Activated CD8-positive, alpha-beta T cell treated with anti-CD3 and anti-CD28 coated beads for 36 hours (primary cell): ENCODE measurements around the gene SHANK1. TPM values are rescaled to one million over a fixed set of nuclear protein-coding genes. Genes with fewer than 3 reads are reported as not detected.

Source experiments
- ATAC-seq: fragments of 200-7000 bp; cut with Tn5 transposase; one replicate; pipeline ENCODE4 v1.10.0; 2021; ENCODE audit warnings: mild to moderate bottlenecking, moderate library complexity
- CTCF ChIA-PET: fragments of 350-600 bp; sonication (Branson Sonifier 250); formaldehyde crosslinking; loops from one replicate; lab custom pipeline; 2021; ENCODE audit warnings: antibody characterized with exemption; lab: Charles Lee
- POLR2A ChIA-PET: fragments of 350-600 bp; sonication (Branson Sonifier 250); formaldehyde crosslinking; loops from one replicate; lab custom pipeline; 2021; ENCODE audit warnings: antibody characterized with exemption; lab: Charles Lee
- DNase-seq: peaks from one replicate; pipeline ENCODE4 v3.0.0-alpha.2; 2020
- H3K27ac Mint-ChIP-seq: one replicate; pipeline ENCODE4 v1.8.0; 2021; ENCODE audit warnings: mild to moderate bottlenecking, mixed read lengths
- H3K27me3 Mint-ChIP-seq: one replicate; pipeline ENCODE4 v1.8.0; 2021; ENCODE audit warnings: mixed read lengths
- H3K36me3 Mint-ChIP-seq: one replicate; pipeline ENCODE4 v1.8.0; 2021; ENCODE audit warnings: low read depth, mixed read lengths
- H3K4me1 Mint-ChIP-seq: one replicate; pipeline ENCODE4 v1.8.0; 2021; ENCODE audit warnings: low read depth, mixed read lengths
- H3K4me3 Mint-ChIP-seq: one replicate; pipeline ENCODE4 v1.8.0; 2021; ENCODE audit warnings: mild to moderate bottlenecking, moderate library complexity, mixed read lengths
- H3K9me3 Mint-ChIP-seq: one replicate; pipeline ENCODE4 v1.8.0; 2021; ENCODE audit warnings: mixed read lengths
- CTCF ChIP-seq: fragments of 200-600 bp; IDR thresholded peaks from one replicate; pipeline ENCODE4 v1.8.0; 2022; ENCODE audit warnings: antibody characterized with exemption, mild to moderate bottlenecking
- intact Hi-C: fragments of 100-400 bp; cut with micrococcal nuclease; formaldehyde crosslinking; loops from one replicate; pipeline ENCODE4 v1.10.0; 2022
- total RNA-seq, 2 experiments: library from RNA; stranded (reverse); gene quantifications; one replicate each; pipeline ENCODE4 v1.2.3, GENCODE V29; 2021

The SHANK1 gene
- total RNA-seq, 2 experiments from 2014 or later = 0.25 TPM; not detected in 1

DNA sequence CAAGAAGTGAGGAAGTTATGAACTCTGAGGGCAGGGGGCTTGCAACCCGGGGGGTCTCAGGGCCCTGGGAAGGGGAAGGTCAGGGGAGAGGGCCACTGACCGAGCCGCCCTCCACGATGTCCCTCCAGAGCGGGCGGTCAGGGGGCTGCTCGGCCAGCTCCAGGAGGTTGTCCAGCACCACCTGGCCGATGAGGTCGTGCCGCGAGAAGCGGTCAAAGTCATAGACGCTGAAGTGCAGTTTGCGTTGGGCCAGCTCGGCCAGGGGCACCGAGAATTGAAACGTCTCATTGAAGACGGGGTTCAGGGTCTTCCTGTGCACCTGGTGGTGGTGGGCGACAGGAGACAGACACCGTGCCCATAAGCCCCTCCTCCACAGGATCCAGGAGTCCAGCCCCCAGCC lies 90.4 kb downstream of the SHANK1 start:
- H3K4me3 Mint-ChIP-seq = no peak overlapping the region
- H3K4me1 Mint-ChIP-seq = no peaks in the 10 kb centered on the region
- TF ChIP-seq CTCF = no peak
- H3K27ac Mint-ChIP-seq = no peak overlapping the region
- DNase-seq (no peak), ATAC-seq (no peak)
- ChIA-PET CTCF (interaction anchor here (1.5 kb wide), 1 partner anchor 91 kb away, joined by 3 read pairs; no protein-coding TSS in a partner anchor), POLR2A (no interaction called here)
- peaks cover 7% of the 10 kb centered on the region for H3K27me3 Mint-ChIP-seq
- H3K9me3 Mint-ChIP-seq = peaks cover 10% of the 10 kb centered on the region
- intact Hi-C loops = no loop called here
- peaks cover 5% of the 10 kb centered on the region for H3K36me3 Mint-ChIP-seq

DNA sequence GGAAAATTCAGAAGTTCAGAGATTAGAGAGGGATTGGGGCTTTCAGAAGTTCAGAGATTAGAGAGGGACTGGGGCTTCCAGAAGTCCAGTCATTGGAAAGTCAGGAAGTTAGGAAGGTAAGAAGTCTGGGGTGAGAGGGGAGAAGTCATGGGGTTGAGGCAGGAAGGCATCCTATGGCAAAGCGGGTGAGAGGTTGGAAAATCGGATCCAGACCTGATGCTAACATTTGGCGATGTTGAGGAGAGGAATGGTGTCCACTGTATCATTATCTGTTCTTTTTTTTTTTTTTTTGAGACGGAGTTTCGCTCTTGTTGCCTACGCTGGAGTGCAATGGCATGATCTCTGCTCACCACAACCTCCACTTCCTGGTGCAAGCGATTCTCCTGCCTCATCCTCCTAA lies 91.1 kb downstream of the SHANK1 start:
- no peaks in the 10 kb centered on the region for H3K4me1 Mint-ChIP-seq
- ATAC-seq (no peak), DNase-seq (no peak)
- no peak overlapping the region for H3K27ac Mint-ChIP-seq
- peaks cover 5% of the 10 kb centered on the region for H3K27me3 Mint-ChIP-seq
- ChIA-PET POLR2A (no interaction called here), CTCF (interaction anchor here (1.5 kb wide), 1 partner anchor 91 kb away, joined by 3 read pairs; no protein-coding TSS in a partner anchor)
- no peak overlapping the region for H3K4me3 Mint-ChIP-seq
- TF ChIP-seq CTCF = no peak
- peaks cover 6% of the 10 kb centered on the region for H3K9me3 Mint-ChIP-seq
- intact Hi-C loops = no loop called here
- H3K36me3 Mint-ChIP-seq = peaks cover 2% of the 10 kb centered on the region

- Mint-ChIP-seq H3K27me3 (peaks cover 5% of the 10 kb centered on the region), H3K4me3 (no peak overlapping the region), H3K36me3 (no peaks in the 10 kb centered on the region), H3K9me3 (peaks cover 2% of the 10 kb centered on the region), H3K27ac (no peak overlapping the region), H3K4me1 (no peaks in the 10 kb centered on the region)
- TF ChIP-seq CTCF = no peak
- ATAC-seq (no peak), DNase-seq (no peak)
- intact Hi-C loops = no loop called here
- ChIA-PET CTCF (interaction anchor here (1.1 to 1.5 kb wide), 2 partner anchors 90 to 175 kb away, joined by 3 read pairs; no protein-coding TSS in a partner anchor), POLR2A (no interaction called here)
These were observed 91.5 kb downstream of the SHANK1 start for GRCh38 chr19:50628146-50628545.

DNA sequence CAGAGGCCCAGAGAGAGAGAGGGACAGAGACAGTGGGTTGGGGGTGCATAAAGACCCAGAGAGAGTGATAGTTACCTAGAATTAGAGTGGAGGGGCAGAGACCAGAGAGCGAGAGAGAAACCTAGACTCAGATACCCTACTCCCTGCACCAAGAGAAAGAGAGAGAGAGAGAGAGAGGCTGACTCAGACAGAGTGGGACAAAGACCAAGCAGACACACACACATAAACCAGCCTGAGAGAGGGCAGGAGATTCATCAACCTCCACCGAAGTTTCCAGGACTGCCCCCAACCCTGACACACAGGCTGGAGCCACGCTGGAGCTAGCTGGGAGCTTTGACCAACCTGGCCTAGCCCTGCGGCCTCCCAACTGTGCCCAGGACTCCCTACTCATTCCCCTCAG lies 92.8 kb downstream of the SHANK1 start:
- no peaks in the 10 kb centered on the region for H3K9me3 Mint-ChIP-seq
- ATAC-seq = no peak
- no peak overlapping the region for H3K4me3 Mint-ChIP-seq
- ChIA-PET CTCF (interaction anchor here (1.1 kb wide), 1 partner anchor 176 kb away, joined by 3 read pairs; no protein-coding TSS in a partner anchor), POLR2A (interaction anchor here (0.7 kb wide), 1 partner anchor 675 kb away, joined by 4 read pairs; no protein-coding TSS in a partner anchor)
- no peak overlapping the region for H3K27ac Mint-ChIP-seq
- peaks cover 5% of the 10 kb centered on the region for H3K27me3 Mint-ChIP-seq
- H3K36me3 Mint-ChIP-seq = no peaks in the 10 kb centered on the region
- TF ChIP-seq CTCF = no peak
- no peaks in the 10 kb centered on the region for H3K4me1 Mint-ChIP-seq
- DNase-seq = no peak
- intact Hi-C loops = no loop called here

DNA sequence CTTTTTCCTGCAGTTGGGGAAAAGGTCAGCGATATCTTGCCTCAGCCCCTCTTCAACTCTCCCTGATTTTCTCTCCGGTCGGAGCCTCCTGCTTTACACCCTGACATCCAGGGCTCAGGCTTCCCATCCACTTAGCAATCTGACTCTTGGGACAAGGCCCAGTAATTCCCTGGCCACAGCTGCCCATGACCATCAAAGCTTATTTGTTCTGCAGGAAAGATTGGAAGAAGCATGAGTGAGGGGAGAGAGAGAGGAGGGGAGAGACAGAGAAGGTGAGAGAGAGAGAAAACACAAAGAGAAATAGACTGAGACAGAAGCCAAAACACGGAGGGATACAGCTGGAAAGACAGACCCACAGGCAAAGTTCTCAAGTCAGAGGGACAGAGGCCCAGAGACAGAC lies 93.6 kb downstream of the SHANK1 start:
- no peak for ATAC-seq
- Mint-ChIP-seq H3K4me3 (no peak overlapping the region), H3K9me3 (no peaks in the 10 kb centered on the region), H3K36me3 (no peaks in the 10 kb centered on the region), H3K4me1 (no peaks in the 10 kb centered on the region), H3K27ac (no peak overlapping the region), H3K27me3 (peaks cover 5% of the 10 kb centered on the region)
- ChIA-PET POLR2A (no interaction called here), CTCF (no interaction called here)
- TF ChIP-seq CTCF = no peak
- intact Hi-C loops = no loop called here
- no peak for DNase-seq
